ENCODE results near the gene SLPI.

GRCh38 chr20:45282700-45283550 lies 28.6 kb upstream of the SLPI start:
- TF ChIP-seq CTCF (conservative IDR thresholded peaks at IDR 0.05; ENCODE audit: low read depth in 2 of 2) (no peak), ZNF114 (CRISPR knock-in tag; IDR thresholded peaks at IDR 0.05) (no peak), EZH2phosphoT487 (IDR thresholded peaks at IDR 0.05; ENCODE audit: unreplicated experiment) (no peak), POLR2AphosphoS5 (IDR thresholded peaks at IDR 0.05; ENCODE audit: low read depth) (no peak), EZH2 (IDR thresholded peaks at IDR 0.05; ENCODE audit: low read depth, unreplicated experiment) (no peak), JUNB (IDR thresholded peaks at IDR 0.05; ENCODE audit: unreplicated experiment) (no peak)

Measured in GM23338 (cell line).